ENCODE measurements around the gene RIPOR1.
"Not testable (repeated sequence)": the region's sequence is repeated elsewhere in the genome, so short reads cannot be mapped to it uniquely, and the experiment has no call there.

The RIPOR1 gene

GRCh38 chr16:67528222-67528869 is at the start of gene RIPOR1:
Gene RIPOR1 (plus strand): TSS chr16:67528829. CDS start chr16:67538447, 9,618 bp downstream.
- no peak for DNase-seq (ENCODE audit: low read depth)

- DNase-seq (ENCODE audit: low read depth), result peak; percentile 96
Observed at GRCh38 chr16:67480833-67481560, 47.6 kb upstream of the RIPOR1 start, which contains the start of gene ATP6V0D1. Gene ATP6V0D1 (minus strand): TSS chr16:67481157. CDS start chr16:67481086, 71 bp downstream.

- DNase-seq (ENCODE audit: low read depth), result no peak
Observed at GRCh38 chr16:67481561-67482232, 46.9 kb upstream of the RIPOR1 start.

- DNase-seq (ENCODE audit: low read depth), result no peak
Observed at GRCh38 chr16:67482233-67482924, 46.2 kb upstream of the RIPOR1 start.

- no peak for DNase-seq (ENCODE audit: low read depth)
Observed at GRCh38 chr16:67483150-67483549, 45.5 kb upstream of the RIPOR1 start, which contains the start of gene AGRP. Gene AGRP (minus strand): TSS chr16:67483547. CDS start chr16:67483398, 149 bp downstream.

- DNase-seq (ENCODE audit: low read depth), result no peak
Observed at GRCh38 chr16:67483731-67484525, 44.7 kb upstream of the RIPOR1 start.

- no peak for DNase-seq (ENCODE audit: low read depth)
Observed at GRCh38 chr16:67486805-67487204, 41.8 kb upstream of the RIPOR1 start.

GRCh38 chr16:67487561-67487960 is 41.1 kb upstream of the RIPOR1 start:
- not testable (repeated sequence) for DNase-seq (ENCODE audit: low read depth)

- DNase-seq (ENCODE audit: low read depth), result no peak
Observed at GRCh38 chr16:67489401-67490083, 39.1 kb upstream of the RIPOR1 start.

- DNase-seq (ENCODE audit: low read depth), result no peak
Observed at GRCh38 chr16:67490335-67491096, 38.1 kb upstream of the RIPOR1 start.

- no peak for DNase-seq (ENCODE audit: low read depth)
Observed at GRCh38 chr16:67499106-67499505, 29.5 kb upstream of the RIPOR1 start.

- no peak for DNase-seq (ENCODE audit: low read depth)
Observed at GRCh38 chr16:67504031-67505021, 24.3 kb upstream of the RIPOR1 start.

- no peak for DNase-seq (ENCODE audit: low read depth)
Observed at GRCh38 chr16:67506468-67506867, 22.2 kb upstream of the RIPOR1 start.

GRCh38 chr16:67509016-67509415 is 19.6 kb upstream of the RIPOR1 start:
- DNase-seq (ENCODE audit: low read depth), result no peak

- not testable (repeated sequence) for DNase-seq (ENCODE audit: low read depth)
Observed at GRCh38 chr16:67513892-67514291, 14.7 kb upstream of the RIPOR1 start.

GRCh38 chr16:67514382-67514828 is 14.2 kb upstream of the RIPOR1 start:
- peak; percentile 68 for DNase-seq (ENCODE audit: low read depth)

- DNase-seq (ENCODE audit: low read depth), result no peak
Observed at GRCh38 chr16:67516296-67517154, 12.1 kb upstream of the RIPOR1 start.

GRCh38 chr16:67517155-67517445 is 11.5 kb upstream of the RIPOR1 start:
- no peak for DNase-seq (ENCODE audit: low read depth)
